ENCODE results near the gene AFP. TPM values are rescaled to one million over a fixed set of nuclear protein-coding genes. Genes with fewer than 3 reads are reported as not detected.

AFP gene
- total and polyA plus RNA-seq, 2 of the 13 experiments (the other 11 are each of a cell fraction or from before 2014, with no cell fraction given) = 9,434 to 13,105 TPM

DNA sequence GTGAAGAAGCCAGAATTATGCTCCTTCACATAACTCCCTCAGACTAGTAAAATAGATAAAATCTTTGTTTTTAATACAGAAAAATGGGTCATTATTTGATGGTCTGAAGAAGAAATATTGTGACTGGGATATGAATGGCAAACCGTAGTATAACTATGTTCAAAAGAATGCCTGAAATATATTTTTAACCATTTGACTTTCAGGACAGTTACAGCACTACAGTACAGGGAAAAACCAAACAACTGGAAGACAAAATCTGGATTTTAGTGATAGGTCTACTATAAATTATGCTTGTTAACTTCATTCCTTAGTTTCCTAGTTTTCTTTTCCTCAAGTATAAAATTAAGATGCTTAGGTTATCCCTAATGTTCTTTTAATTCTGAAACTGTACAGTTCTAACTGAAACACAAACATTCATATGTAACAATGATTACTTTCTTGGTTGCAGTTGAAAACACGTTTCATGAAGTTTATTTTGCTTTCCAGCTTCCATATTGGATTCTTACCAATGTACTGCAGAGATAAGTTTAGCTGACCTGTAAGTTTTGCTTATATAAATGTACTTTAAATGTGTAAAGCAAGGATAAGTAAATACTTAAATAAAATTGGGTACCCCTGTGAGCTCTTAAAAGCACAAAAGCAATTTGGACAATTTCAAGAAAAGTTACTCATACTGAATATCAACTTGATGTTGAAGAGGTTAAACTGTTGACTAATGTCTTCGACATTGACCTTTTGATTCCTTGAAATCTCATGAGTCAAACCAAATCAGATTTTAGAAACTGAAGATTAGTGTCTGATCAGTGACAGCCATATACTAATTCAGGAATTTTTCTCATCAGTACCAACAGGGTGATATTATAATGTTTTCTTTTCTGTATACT, 895 bp downstream of the AFP start (continued):
- TF ChIP-seq ZNF703 (CRISPR knock-in tag; IDR thresholded peaks at IDR 0.05; ENCODE audit: borderline replicate concordance) = no peak
- peak in 1 of 2 experiments; percentile 55; a peak in 1 of 4 replicates for TF ChIP-seq POLR2A (IDR thresholded peaks at IDR 0.05; ENCODE audit: insufficient read depth in 1 of 2, low read depth in 2 of 2, low read length in 2 of 2)
- TF ChIP-seq KDM4B (CRISPR knock-in tag; IDR thresholded peaks at IDR 0.05) = no peak
- no peak for TF ChIP-seq ZNF205 (CRISPR knock-in tag; IDR thresholded peaks at IDR 0.05)
- TF ChIP-seq, protein P1, sequence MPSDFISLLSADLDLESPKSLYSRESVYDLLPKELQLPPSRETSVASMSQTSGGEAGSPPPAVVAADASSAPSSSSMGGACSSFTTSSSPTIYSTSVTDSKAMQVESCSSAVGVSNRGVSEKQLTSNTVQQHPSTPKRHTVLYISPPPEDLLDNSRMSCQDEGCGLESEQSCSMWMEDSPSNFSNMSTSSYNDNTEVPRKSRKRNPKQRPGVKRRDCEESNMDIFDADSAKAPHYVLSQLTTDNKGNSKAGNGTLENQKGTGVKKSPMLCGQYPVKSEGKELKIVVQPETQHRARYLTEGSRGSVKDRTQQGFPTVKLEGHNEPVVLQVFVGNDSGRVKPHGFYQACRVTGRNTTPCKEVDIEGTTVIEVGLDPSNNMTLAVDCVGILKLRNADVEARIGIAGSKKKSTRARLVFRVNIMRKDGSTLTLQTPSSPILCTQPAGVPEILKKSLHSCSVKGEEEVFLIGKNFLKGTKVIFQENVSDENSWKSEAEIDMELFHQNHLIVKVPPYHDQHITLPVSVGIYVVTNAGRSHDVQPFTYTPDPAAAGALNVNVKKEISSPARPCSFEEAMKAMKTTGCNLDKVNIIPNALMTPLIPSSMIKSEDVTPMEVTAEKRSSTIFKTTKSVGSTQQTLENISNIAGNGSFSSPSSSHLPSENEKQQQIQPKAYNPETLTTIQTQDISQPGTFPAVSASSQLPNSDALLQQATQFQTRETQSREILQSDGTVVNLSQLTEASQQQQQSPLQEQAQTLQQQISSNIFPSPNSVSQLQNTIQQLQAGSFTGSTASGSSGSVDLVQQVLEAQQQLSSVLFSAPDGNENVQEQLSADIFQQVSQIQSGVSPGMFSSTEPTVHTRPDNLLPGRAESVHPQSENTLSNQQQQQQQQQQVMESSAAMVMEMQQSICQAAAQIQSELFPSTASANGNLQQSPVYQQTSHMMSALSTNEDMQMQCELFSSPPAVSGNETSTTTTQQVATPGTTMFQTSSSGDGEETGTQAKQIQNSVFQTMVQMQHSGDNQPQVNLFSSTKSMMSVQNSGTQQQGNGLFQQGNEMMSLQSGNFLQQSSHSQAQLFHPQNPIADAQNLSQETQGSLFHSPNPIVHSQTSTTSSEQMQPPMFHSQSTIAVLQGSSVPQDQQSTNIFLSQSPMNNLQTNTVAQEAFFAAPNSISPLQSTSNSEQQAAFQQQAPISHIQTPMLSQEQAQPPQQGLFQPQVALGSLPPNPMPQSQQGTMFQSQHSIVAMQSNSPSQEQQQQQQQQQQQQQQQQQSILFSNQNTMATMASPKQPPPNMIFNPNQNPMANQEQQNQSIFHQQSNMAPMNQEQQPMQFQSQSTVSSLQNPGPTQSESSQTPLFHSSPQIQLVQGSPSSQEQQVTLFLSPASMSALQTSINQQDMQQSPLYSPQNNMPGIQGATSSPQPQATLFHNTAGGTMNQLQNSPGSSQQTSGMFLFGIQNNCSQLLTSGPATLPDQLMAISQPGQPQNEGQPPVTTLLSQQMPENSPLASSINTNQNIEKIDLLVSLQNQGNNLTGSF (CRISPR knock-in tag; IDR thresholded peaks at IDR 0.05) = no peak
- no peak for TF ChIP-seq KDM6A (CRISPR knock-in tag; IDR thresholded peaks at IDR 0.05; ENCODE audit: low read depth)
- no peak for TF ChIP-seq RAD21 (CRISPR knock-in tag; IDR thresholded peaks at IDR 0.05)
- TF ChIP-seq, protein P2, sequence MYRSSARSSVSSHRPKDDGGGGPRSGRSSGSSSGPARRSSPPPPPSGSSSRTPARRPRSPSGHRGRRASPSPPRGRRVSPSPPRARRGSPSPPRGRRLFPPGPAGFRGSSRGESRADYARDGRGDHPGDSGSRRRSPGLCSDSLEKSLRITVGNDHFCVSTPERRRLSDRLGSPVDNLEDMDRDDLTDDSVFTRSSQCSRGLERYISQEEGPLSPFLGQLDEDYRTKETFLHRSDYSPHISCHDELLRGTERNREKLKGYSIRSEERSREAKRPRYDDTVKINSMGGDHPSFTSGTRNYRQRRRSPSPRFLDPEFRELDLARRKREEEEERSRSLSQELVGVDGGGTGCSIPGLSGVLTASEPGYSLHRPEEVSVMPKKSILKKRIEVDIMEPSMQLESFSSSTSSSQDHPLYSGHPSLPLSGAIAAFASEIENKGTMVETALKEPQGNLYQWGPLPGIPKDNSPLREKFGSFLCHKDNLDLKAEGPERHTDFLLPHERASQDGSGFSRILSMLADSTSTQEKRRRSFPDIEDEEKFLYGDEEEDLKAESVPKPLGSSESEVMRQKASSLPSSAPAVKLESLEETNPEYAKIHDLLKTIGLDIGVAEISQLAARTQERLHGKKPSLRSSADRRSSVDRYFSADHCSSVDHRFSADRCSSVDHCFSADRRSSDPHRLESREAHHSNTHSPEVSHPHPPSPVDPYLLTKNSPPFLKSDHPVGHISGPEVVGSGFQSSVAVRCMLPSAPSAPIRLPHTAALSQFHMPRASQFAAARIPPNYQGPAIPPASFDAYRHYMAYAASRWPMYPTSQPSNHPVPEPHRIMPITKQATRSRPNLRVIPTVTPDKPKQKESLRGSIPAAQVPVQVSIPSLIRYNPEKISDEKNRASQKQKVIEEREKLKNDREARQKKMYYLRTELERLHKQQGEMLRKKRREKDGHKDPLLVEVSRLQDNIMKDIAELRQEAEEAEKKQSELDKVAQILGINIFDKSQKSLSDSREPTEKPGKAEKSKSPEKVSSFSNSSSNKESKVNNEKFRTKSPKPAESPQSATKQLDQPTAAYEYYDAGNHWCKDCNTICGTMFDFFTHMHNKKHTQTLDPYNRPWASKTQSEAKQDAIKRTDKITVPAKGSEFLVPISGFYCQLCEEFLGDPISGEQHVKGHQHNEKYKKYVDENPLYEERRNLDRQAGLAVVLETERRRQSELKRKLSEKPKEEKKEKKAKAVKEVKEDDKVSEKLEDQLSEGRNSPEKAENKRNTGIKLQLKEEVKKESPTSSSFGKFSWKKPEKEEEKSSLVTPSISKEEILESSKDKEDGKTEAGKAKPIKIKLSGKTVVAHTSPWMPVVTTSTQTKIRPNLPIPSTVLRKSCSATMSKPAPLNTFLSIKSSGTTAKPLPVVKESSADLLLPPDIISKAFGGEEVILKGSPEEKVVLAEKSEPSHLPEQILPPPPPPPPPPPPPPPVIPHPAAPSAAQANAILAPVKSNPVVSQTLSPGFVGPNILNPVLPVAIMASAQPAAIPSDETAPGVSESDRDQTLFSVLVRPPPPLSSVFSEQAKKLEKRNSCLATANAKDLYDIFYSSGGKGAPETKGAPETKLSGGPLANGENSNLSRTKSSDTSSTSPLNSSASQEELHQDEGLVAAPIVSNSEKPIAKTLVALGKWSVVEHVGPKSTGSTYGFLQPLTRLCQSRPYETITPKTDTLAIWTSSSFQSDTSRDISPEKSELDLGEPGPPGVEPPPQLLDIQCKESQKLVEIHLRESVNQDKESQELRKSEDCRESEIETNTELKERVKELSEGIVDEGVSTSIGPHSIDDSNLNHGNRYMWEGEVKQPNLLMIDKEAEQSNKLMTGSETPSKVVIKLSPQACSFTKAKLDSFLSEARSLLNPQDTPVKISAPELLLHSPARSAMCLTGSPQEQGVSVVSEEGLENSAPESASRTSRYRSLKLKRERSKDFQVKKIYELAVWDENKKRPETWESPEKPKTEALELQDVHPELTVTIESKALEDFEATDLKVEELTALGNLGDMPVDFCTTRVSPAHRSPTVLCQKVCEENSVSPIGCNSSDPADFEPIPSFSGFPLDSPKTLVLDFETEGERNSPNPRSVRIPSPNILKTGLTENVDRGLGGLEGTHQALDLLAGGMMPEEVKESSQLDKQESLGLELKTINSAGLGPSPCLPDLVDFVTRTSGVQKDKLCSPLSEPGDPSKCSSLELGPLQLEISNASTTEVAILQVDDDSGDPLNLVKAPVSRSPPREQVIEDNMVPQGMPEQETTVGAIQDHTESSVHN (CRISPR knock-in tag; IDR thresholded peaks at IDR 0.05) = no peak
- TF ChIP-seq RFX1 (IDR thresholded peaks at IDR 0.05) = no peak
- TF ChIP-seq RBM22 (optimal IDR thresholded peaks at IDR 0.05; ENCODE audit: low read length) = no peak
- TF ChIP-seq, protein P3, sequence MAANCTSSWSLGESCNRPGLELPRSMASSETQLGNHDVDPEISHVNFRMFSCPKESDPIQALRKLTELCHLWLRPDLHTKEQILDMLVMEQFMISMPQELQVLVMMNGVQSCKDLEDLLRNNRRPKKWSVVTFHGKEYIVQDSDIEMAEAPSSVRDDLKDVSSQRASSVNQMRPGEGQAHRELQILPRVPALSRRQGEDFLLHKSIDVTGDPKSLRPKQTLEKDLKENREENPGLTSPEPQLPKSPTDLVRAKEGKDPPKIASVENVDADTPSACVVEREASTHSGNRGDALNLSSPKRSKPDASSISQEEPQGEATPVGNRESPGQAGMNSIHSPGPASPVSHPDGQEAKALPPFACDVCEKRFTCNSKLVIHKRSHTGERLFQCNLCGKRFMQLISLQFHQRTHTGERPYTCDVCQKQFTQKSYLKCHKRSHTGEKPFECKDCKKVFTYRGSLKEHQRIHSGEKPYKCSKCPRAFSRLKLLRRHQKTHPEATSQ (CRISPR knock-in tag; IDR thresholded peaks at IDR 0.05; ENCODE audit: borderline replicate concordance) = no peak
- peak; percentile 21; the same call in 1 of the 2 replicates for TF ChIP-seq MLLT10 (CRISPR knock-in tag; IDR thresholded peaks at IDR 0.05)
- no peak for TF ChIP-seq CREB1 (IDR thresholded peaks at IDR 0.05)
- peak; percentile 40; the same call in 1 of the 2 replicates for TF ChIP-seq CREB1 (CRISPR knock-in tag; IDR thresholded peaks at IDR 0.05)
- 0 out of 2 replicates have a peak, but pooled peaks have one; percentile 42 for TF ChIP-seq HNRNPL (IDR thresholded peaks at IDR 0.05; ENCODE audit: low read depth, low read length)
- no peak for TF ChIP-seq GATAD1 (CRISPR knock-in tag; IDR thresholded peaks at IDR 0.05)
